ENCODE results near the gene CD164L2.

Gene CD164L2

GRCh38 chr1:27381969-27382762 lies 967 bp downstream of the CD164L2 start:
- no peak for DNase-seq

- no peak for DNase-seq
These were observed 2.1 kb downstream of the CD164L2 start for GRCh38 chr1:27380766-27381733.

GRCh38 chr1:27380224-27380623 lies 2.9 kb downstream of the CD164L2 start:
- DNase-seq: no peak

- no peak for DNase-seq
These were observed 3.5 kb downstream of the CD164L2 start for GRCh38 chr1:27379564-27380122.

- DNase-seq: no peak
These were observed 5.2 kb downstream of the CD164L2 start for GRCh38 chr1:27377760-27378495.

- DNase-seq: no peak
These were observed 8.6 kb downstream of the CD164L2 start, which contains the start of gene FCN3 for GRCh38 chr1:27374362-27375086. TSS of gene FCN3 (minus strand) at chr1:27374824. CDS start at chr1:27374818, 6 bp downstream.

GRCh38 chr1:27372808-27373690 lies 10.1 kb downstream of the CD164L2 start:
- DNase-seq: no peak

- no peak for DNase-seq
These were observed 10.9 kb downstream of the CD164L2 start for GRCh38 chr1:27372022-27372807.

GRCh38 chr1:27368869-27369582 lies 14.1 kb downstream of the CD164L2 start:
- DNase-seq: no peak

GRCh38 chr1:27367160-27367650 lies 15.9 kb downstream of the CD164L2 start:
- DNase-seq: no peak

- peak; percentile 83 for DNase-seq
These were observed 16.5 kb downstream of the CD164L2 start, which contains the start of gene MAP3K6 for GRCh38 chr1:27366411-27367159. TSS of gene MAP3K6 (minus strand) at chr1:27366961. CDS start at chr1:27366597, 364 bp downstream.

GRCh38 chr1:27366113-27366410 lies 17.1 kb downstream of the CD164L2 start:
- peak; percentile 78 for DNase-seq

GRCh38 chr1:27365372-27366112 lies 17.6 kb downstream of the CD164L2 start:
- peak; percentile 81 for DNase-seq

GRCh38 chr1:27364696-27365371 lies 18.3 kb downstream of the CD164L2 start:
- no peak for DNase-seq

GRCh38 chr1:27363766-27364695 lies 19.1 kb downstream of the CD164L2 start:
- no peak for DNase-seq

- no peak for DNase-seq
These were observed 21.6 kb downstream of the CD164L2 start for GRCh38 chr1:27361553-27361952.

Measured in NCI-H510A treated with DMSO at 0.1 percent for 48 hours (cell line).